Endothelial cell of umbilical vein (primary cell): ENCODE data around the gene ABLIM1. TPM values are rescaled to one million over a fixed set of nuclear protein-coding genes. Genes with fewer than 3 reads are reported as not detected.
A peak's percentile ranks its signal among the peaks of the same experiment; 100 is the strongest.

Source experiments
- BruUV-seq: library from RNA; stranded (reverse); fragments of 400-500 nt; replicated peaks from 2 replicates; lab custom pipeline; 2021; lab: Mats Ljungman, UMichigan
- CTCF ChIA-PET: fragments of 300-600, 350-600 bp; sonication (Branson Sonifier 250); formaldehyde crosslinking; loops from one replicate; lab custom pipeline; 2021; ENCODE audit warnings: antibody characterized with exemption, inconsistent platforms; lab: Charles Lee
- POLR2A ChIA-PET: fragments of 300-600, 350-600 bp; sonication (Branson Sonifier 250); formaldehyde crosslinking; loops from one replicate; lab custom pipeline; 2021; ENCODE audit warnings: antibody characterized with exemption, inconsistent platforms; lab: Charles Lee
- DNase-seq: peaks from one replicate; pipeline ENCODE4 v3.0.0-alpha.2; 2011; ENCODE audit warnings: low read depth, low spot score
- FAIRE-seq: peaks from 2 replicates; lab custom pipeline; 2011; peaks lifted over from hg19 to GRCh38; lab: Jason Lieb, UNC
- H2AFZ ChIP-seq: 2 replicates; pipeline ENCODE4 v1.6.0; 2012; ENCODE audit warnings: low read depth, low read length, control low read depth, inconsistent platforms
- H3K27ac ChIP-seq: 2 replicates; pipeline ENCODE4 v1.5.1; 2011; ENCODE audit warnings: low read depth, mild to moderate bottlenecking, control low read depth, low read length, moderate library complexity; ENCODE audit not compliant: insufficient read depth
- H3K27me3 ChIP-seq, 2 experiments: 2 replicates each; pipeline versions ENCODE4 v1.6.0 to v1.6.1; 2011; ENCODE audit warnings: low read length in 2 of 2, mixed read lengths in 1 of 2; ENCODE audit not compliant: control insufficient read depth in 2 of 2, insufficient read depth in 2 of 2
- H3K36me3 ChIP-seq, 2 experiments: 2 replicates in 1 of 2; 3 replicates in 1 of 2; pipeline ENCODE4 v1.5.1; 2011; ENCODE audit warnings: low read length in 2 of 2, mild to moderate bottlenecking in 1 of 2, moderate library complexity in 1 of 2; ENCODE audit not compliant: control insufficient read depth in 2 of 2, insufficient read depth in 2 of 2; ENCODE audit errors: extremely low read depth in 1 of 2
- H3K4me1 ChIP-seq: 3 replicates; pipeline ENCODE4 v1.5.1; 2011; ENCODE audit warnings: mild to moderate bottlenecking, low read length; ENCODE audit not compliant: control insufficient read depth, insufficient read depth; ENCODE audit errors: extremely low read depth
- H3K4me2 ChIP-seq: 2 replicates; pipeline ENCODE4 v1.6.1; 2011; ENCODE audit warnings: low read length, control low read depth, mixed read lengths; ENCODE audit not compliant: insufficient read depth
- H3K4me3 ChIP-seq, 3 experiments: fragments of 200-600 bp in 1 of 3; sonication (generic), shearing (Covaris generic) in 1 of 3; replicated peaks in 1 of 3; 2 replicates each; pipeline ENCODE4 v1.5.1; 2011 to 2016; ENCODE audit warnings: control low read depth in 3 of 3, low read length in 3 of 3, mild to moderate bottlenecking in 2 of 3, inconsistent platforms in 1 of 3, low read depth in 1 of 3, moderate library complexity in 1 of 3; ENCODE audit not compliant: insufficient read depth in 1 of 3
- H3K79me2 ChIP-seq: 2 replicates; pipeline ENCODE4 v1.6.0; 2012; ENCODE audit warnings: low read length, inconsistent platforms; ENCODE audit not compliant: control insufficient read depth, insufficient read depth
- H3K9ac ChIP-seq: replicated peaks from 2 replicates; pipeline ENCODE3; 2011; ENCODE audit warnings: low read length, control low read depth; ENCODE audit not compliant: insufficient read depth; ENCODE audit errors: extremely low read depth
- H3K9me1 ChIP-seq: replicated peaks from 3 replicates; pipeline ENCODE4 v1.6.0; 2011; ENCODE audit warnings: mild to moderate bottlenecking, low read length; ENCODE audit not compliant: control insufficient read depth, insufficient read depth; ENCODE audit errors: extremely low read depth
- H3K9me3 ChIP-seq: replicated peaks from 2 replicates; pipeline ENCODE4 v1.5.1; 2012; ENCODE audit warnings: low read length, inconsistent platforms; ENCODE audit not compliant: control insufficient read depth, insufficient read depth
- H4K20me1 ChIP-seq: replicated peaks from 2 replicates; pipeline ENCODE3; 2011; ENCODE audit warnings: mild to moderate bottlenecking, low read length; ENCODE audit not compliant: control insufficient read depth, insufficient read depth; ENCODE audit errors: extremely low read depth
- EZH2 ChIP-seq: IDR thresholded peaks from 2 replicates; pipeline ENCODE4 v1.6.1; 2012; ENCODE audit warnings: borderline replicate concordance, low read depth, mild to moderate bottlenecking, moderate library complexity, low read length, inconsistent platforms; ENCODE audit not compliant: severe bottlenecking
- FOS ChIP-seq: IDR thresholded peaks from 2 replicates; pipeline ENCODE4 v1.6.1; 2011; ENCODE audit warnings: mild to moderate bottlenecking, low read length, moderate library complexity, borderline replicate concordance; ENCODE audit not compliant: insufficient read depth
- GATA2 ChIP-seq: IDR thresholded peaks from 2 replicates; pipeline ENCODE4 v1.7.0; 2011; ENCODE audit warnings: low read depth, mild to moderate bottlenecking, moderate library complexity, mixed read lengths, low read length; ENCODE audit not compliant: insufficient read length, insufficient read depth
- JUN ChIP-seq: IDR thresholded peaks from 2 replicates; pipeline ENCODE4 v1.6.1; 2011; ENCODE audit warnings: borderline replicate concordance, low read depth; ENCODE audit not compliant: insufficient read length, insufficient read depth
- MYC ChIP-seq: IDR thresholded peaks from one replicate; pipeline ENCODE4 v1.6.1; 2011; ENCODE audit warnings: mild to moderate bottlenecking, low read depth, low read length
- POLR2A ChIP-seq: IDR thresholded peaks from 2 replicates; pipeline ENCODE4 v1.6.1; 2012; ENCODE audit warnings: low read depth, mild to moderate bottlenecking, control low read depth, low read length
- POLR2AphosphoS5 ChIP-seq: IDR thresholded peaks from 2 replicates; pipeline ENCODE4 v1.6.1; 2012; ENCODE audit warnings: low read depth, mild to moderate bottlenecking, control low read depth, low read length, moderate library complexity; ENCODE audit not compliant: insufficient read depth
- dilution Hi-C: fragments of 300-500 bp; cut with MboI; formaldehyde crosslinking; loops from one replicate; pipeline ENCODE4 v1.15.0; 2019; ENCODE audit warnings: low sequenced_read_pairs; ENCODE audit not compliant: extremely low pct_ligation_motif_present
- intact Hi-C: fragments of 100-400 bp; cut with micrococcal nuclease; formaldehyde crosslinking; loops from one replicate; pipeline ENCODE4 v1.10.0; 2022
- polyA plus RNA-seq, 4 experiments: library from polyadenylated mRNA; depleted of rRNA in 3 of 4; stranded (reverse) in 3 of 4; unstranded in 1 of 4; fragments of >200 nt; gene quantifications; 2 replicates each; pipeline versions ENCODE4 v1.2.1 to v1.2.3, GENCODE V29; 2011 to 2012; ENCODE audit warnings: missing spikeins in 1 of 4
- total RNA-seq: library from RNA; stranded (reverse); gene quantifications from 2 replicates; pipeline ENCODE4 v1.2.3, GENCODE V29; 2021
- TF ChIP-seq, protein P1 (sequence below), 2 donors: IDR thresholded peaks; 1 replicate in 1 of 2; 2 replicates in 1 of 2; pipeline ENCODE4 v1.5.1; 2011; ENCODE audit warnings: low read length in 2 of 2, mild to moderate bottlenecking in 2 of 2, moderate library complexity in 2 of 2, control low read depth in 1 of 2, inconsistent platforms in 1 of 2, low read depth in 1 of 2; ENCODE audit not compliant: insufficient read depth in 1 of 2; ENCODE audit errors: extremely low read depth in 1 of 2
- TF ChIP-seq, protein P2 (sequence below): IDR thresholded peaks from 2 replicates; pipeline ENCODE4 v1.6.1; 2011; ENCODE audit not compliant: insufficient read depth, insufficient read length

ABLIM1 gene
- total and polyA plus RNA-seq, 2 donors (not counting 3 experiments of a cell fraction or from before 2014, with no cell fraction given) = 128 to 235 TPM

- no peak overlapping the region for H3K4me3 ChIP-seq
- FAIRE-seq (peak; percentile 15), DNase-seq (peak; percentile 86)
- CTCF ChIA-PET = no interaction called here
- no peak overlapping the region for H2AFZ ChIP-seq
- intact Hi-C loops (loop anchor here (2.0 kb wide), 1 partner anchor 19 kb away; no protein-coding TSS in a partner anchor), dilution Hi-C loops (no loop called here)
- no peak overlapping the region for H3K4me2 ChIP-seq
- no peaks in the 10 kb centered on the region for H4K20me1 ChIP-seq
- no peak for TF ChIP-seq EZH2
- TF ChIP-seq POLR2AphosphoS5 = no peak
- no peak for TF ChIP-seq FOS
- TF ChIP-seq JUN = no peak
- TF ChIP-seq POLR2A = no peak
- TF ChIP-seq, protein P1, sequence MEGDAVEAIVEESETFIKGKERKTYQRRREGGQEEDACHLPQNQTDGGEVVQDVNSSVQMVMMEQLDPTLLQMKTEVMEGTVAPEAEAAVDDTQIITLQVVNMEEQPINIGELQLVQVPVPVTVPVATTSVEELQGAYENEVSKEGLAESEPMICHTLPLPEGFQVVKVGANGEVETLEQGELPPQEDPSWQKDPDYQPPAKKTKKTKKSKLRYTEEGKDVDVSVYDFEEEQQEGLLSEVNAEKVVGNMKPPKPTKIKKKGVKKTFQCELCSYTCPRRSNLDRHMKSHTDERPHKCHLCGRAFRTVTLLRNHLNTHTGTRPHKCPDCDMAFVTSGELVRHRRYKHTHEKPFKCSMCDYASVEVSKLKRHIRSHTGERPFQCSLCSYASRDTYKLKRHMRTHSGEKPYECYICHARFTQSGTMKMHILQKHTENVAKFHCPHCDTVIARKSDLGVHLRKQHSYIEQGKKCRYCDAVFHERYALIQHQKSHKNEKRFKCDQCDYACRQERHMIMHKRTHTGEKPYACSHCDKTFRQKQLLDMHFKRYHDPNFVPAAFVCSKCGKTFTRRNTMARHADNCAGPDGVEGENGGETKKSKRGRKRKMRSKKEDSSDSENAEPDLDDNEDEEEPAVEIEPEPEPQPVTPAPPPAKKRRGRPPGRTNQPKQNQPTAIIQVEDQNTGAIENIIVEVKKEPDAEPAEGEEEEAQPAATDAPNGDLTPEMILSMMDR (IDR thresholded peaks at IDR 0.05; ENCODE audit: extremely low read depth in 1 of 2, insufficient read depth in 1 of 2, low read depth in 1 of 2, low read length in 2 of 2) = no peak
- TF ChIP-seq, protein P2, sequence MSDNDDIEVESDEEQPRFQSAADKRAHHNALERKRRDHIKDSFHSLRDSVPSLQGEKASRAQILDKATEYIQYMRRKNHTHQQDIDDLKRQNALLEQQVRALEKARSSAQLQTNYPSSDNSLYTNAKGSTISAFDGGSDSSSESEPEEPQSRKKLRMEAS = no peak
- no peak for TF ChIP-seq MYC
- no peak for TF ChIP-seq GATA2
- H3K9ac ChIP-seq = no peak overlapping the region
- H3K9me1 ChIP-seq = no peaks in the 10 kb centered on the region
- no peak overlapping the region for H3K27ac ChIP-seq
- POLR2A ChIA-PET = no interaction called here
- H3K27me3 ChIP-seq = peaks cover 44 to 46% of the 10 kb centered on the region in 2 experiments
- peaks cover 34% of the 10 kb centered on the region for H3K4me1 ChIP-seq
- no peaks in the 10 kb centered on the region for H3K9me3 ChIP-seq
- no peaks in the 10 kb centered on the region for H3K79me2 ChIP-seq
- no TSS peak for BruUV-seq
- no peaks in the 10 kb centered on the region for H3K36me3 ChIP-seq
Measured at GRCh38 chr10:114393482-114393881, 264.6 kb downstream of the ABLIM1 start.
